H1 (cell line): Measurements from ENCODE around the gene CRTAC1. TPM values are rescaled to one million over a fixed set of nuclear protein-coding genes. Genes with fewer than 3 reads are reported as not detected.
A peak's percentile ranks its signal among the peaks of the same experiment; 100 is the strongest.

ENCODE experiments used
- CTCF ChIA-PET: fragments of 300-600 bp; sonication (Branson Sonifier 250); formaldehyde crosslinking; loops from one replicate; lab custom pipeline; 2021; ENCODE audit not compliant: partially characterized antibody; lab: Charles Lee
- POLR2A ChIA-PET: fragments of 300-600 bp; sonication (Branson Sonifier 250); formaldehyde crosslinking; loops from one replicate; lab custom pipeline; 2021; ENCODE audit warnings: inconsistent platforms; ENCODE audit not compliant: partially characterized antibody; lab: Charles Lee
- DNase-seq, 2 experiments: peaks; one replicate each; pipeline versions ENCODE4 v3.0.0 to v3.0.0-alpha.2; 2010 to 2022; ENCODE audit warnings: low spot score in 2 of 2, low read depth in 1 of 2, mixed read lengths in 1 of 2
- FAIRE-seq: peaks from 2 replicates; lab custom pipeline; 2011; peaks lifted over from hg19 to GRCh38; lab: Jason Lieb, UNC
- H2AFZ ChIP-seq: 2 replicates; pipeline ENCODE4 v1.8.1; 2012; ENCODE audit warnings: low read length, inconsistent platforms
- H2AK5ac ChIP-seq: 2 replicates; pipeline ENCODE4 v1.6.1; 2013; ENCODE audit warnings: low read depth, low read length
- H2BK120ac ChIP-seq: replicated peaks from 2 replicates; pipeline ENCODE3; 2013; ENCODE audit warnings: low read depth, low read length, inconsistent platforms
- H2BK12ac ChIP-seq: 2 replicates; pipeline ENCODE4 v1.6.1; 2013; ENCODE audit warnings: low read depth, low read length
- H2BK15ac ChIP-seq: 2 replicates; pipeline ENCODE4 v1.6.1; 2013; ENCODE audit warnings: low read length
- H2BK20ac ChIP-seq: 2 replicates; pipeline ENCODE4 v1.6.1; 2013; ENCODE audit warnings: low read length
- H2BK5ac ChIP-seq: 2 replicates; pipeline ENCODE4 v1.6.1; 2013; ENCODE audit warnings: low read depth, low read length
- H3K14ac ChIP-seq: 2 replicates; pipeline ENCODE4 v1.6.1; 2013; ENCODE audit warnings: inconsistent platforms; ENCODE audit not compliant: insufficient read length
- H3K18ac ChIP-seq: 2 replicates; pipeline ENCODE4 v1.6.1; 2013; ENCODE audit warnings: low read length; ENCODE audit errors: extremely low read depth
- H3K23ac ChIP-seq: 2 replicates; pipeline ENCODE4 v1.6.1; 2013; ENCODE audit warnings: inconsistent platforms; ENCODE audit not compliant: insufficient read length
- H3K23me2 ChIP-seq: 2 replicates; pipeline ENCODE4 v1.6.1; 2013; ENCODE audit warnings: low read depth, low read length
- H3K27ac ChIP-seq: 2 replicates; pipeline ENCODE4 v1.6.1; 2011; ENCODE audit warnings: low read depth, low read length, inconsistent platforms
- H3K27me3 ChIP-seq, 4 experiments: replicated peaks in 1 of 4; 1 replicate in 1 of 4; 2 replicates in 3 of 4; pipeline versions ENCODE4 v1.6.1 to v1.8.1; 2011 to 2013; ENCODE audit warnings: low read length in 3 of 4, mild to moderate bottlenecking in 3 of 4, inconsistent platforms in 2 of 4, mixed read lengths in 2 of 4, moderate library complexity in 1 of 4; ENCODE audit not compliant: control insufficient read depth in 3 of 4, insufficient read depth in 3 of 4; ENCODE audit errors: extremely low read depth in 1 of 4
- H3K36me3 ChIP-seq, 4 experiments: 2 replicates each; pipeline versions ENCODE4 v1.6.1 to v1.8.1; 2011 to 2013; ENCODE audit warnings: mild to moderate bottlenecking in 4 of 4, low read length in 3 of 4, moderate library complexity in 2 of 4, control low read depth in 1 of 4, inconsistent platforms in 1 of 4; ENCODE audit not compliant: insufficient read depth in 4 of 4, control insufficient read depth in 2 of 4
- H3K4ac ChIP-seq: replicated peaks from 2 replicates; pipeline ENCODE3; 2013; ENCODE audit warnings: low read length, low read depth, mixed read lengths, inconsistent platforms; ENCODE audit not compliant: insufficient read length
- H3K4me1 ChIP-seq, 4 experiments: replicated peaks in 1 of 4; 1 replicate in 1 of 4; 2 replicates in 3 of 4; pipeline versions ENCODE4 v1.6.1 to v1.8.1; 2011 to 2013; ENCODE audit warnings: low read length in 3 of 4, inconsistent platforms in 2 of 4, mixed read lengths in 1 of 4; ENCODE audit not compliant: insufficient read depth in 4 of 4, control insufficient read depth in 3 of 4
- H3K4me2 ChIP-seq, 2 experiments: 2 replicates each; pipeline versions ENCODE4 v1.6.1 to v1.8.1; 2011 to 2013; ENCODE audit warnings: low read depth in 2 of 2, low read length in 2 of 2, control low read depth in 1 of 2, inconsistent platforms in 1 of 2, mild to moderate bottlenecking in 1 of 2; ENCODE audit not compliant: insufficient read depth in 1 of 2
- H3K4me3 ChIP-seq, 4 experiments: fragments of 200-600, 300-600 bp in 1 of 4; sonication (generic), shearing (Covaris generic), sonication (Bioruptor Twin) in 1 of 4; 2 replicates each; pipeline versions ENCODE4 v1.5.1 to v1.8.1; 2011 to 2016; ENCODE audit warnings: low read length in 4 of 4, low read depth in 3 of 4, control low read depth in 2 of 4, inconsistent platforms in 2 of 4, mild to moderate bottlenecking in 2 of 4, mixed read lengths in 1 of 4, moderate library complexity in 1 of 4; ENCODE audit not compliant: insufficient read depth in 2 of 4; ENCODE audit errors: extremely low read depth in 1 of 4
- H3K56ac ChIP-seq: replicated peaks from 2 replicates; pipeline ENCODE3; 2013; ENCODE audit warnings: low read depth, mild to moderate bottlenecking, mixed read lengths, low read length, inconsistent platforms; ENCODE audit not compliant: insufficient read length
- H3K79me1 ChIP-seq: 2 replicates; pipeline ENCODE4 v1.6.1; 2013; ENCODE audit warnings: low read depth, low read length, control low read depth
- H3K79me2 ChIP-seq, 2 experiments: 2 replicates each; pipeline versions ENCODE4 v1.6.1 to v1.8.1; 2012 to 2013; ENCODE audit warnings: low read length in 2 of 2, mild to moderate bottlenecking in 2 of 2, inconsistent platforms in 1 of 2; ENCODE audit not compliant: insufficient read depth in 2 of 2, control insufficient read depth in 1 of 2
- H3K9ac ChIP-seq, 4 experiments: replicated peaks in 1 of 4; 1 replicate in 1 of 4; 2 replicates in 3 of 4; pipeline versions ENCODE4 v1.6.1 to v1.8.1; 2011 to 2013; ENCODE audit warnings: low read depth in 3 of 4, low read length in 3 of 4, control low read depth in 2 of 4, mild to moderate bottlenecking in 2 of 4, moderate library complexity in 2 of 4, inconsistent platforms in 1 of 4; ENCODE audit errors: extremely low read depth in 1 of 4
- H3K9me3 ChIP-seq, 2 experiments: 2 replicates each; pipeline versions ENCODE4 v1.6.1 to v1.8.1; 2012 to 2013; ENCODE audit warnings: mild to moderate bottlenecking in 2 of 2, moderate library complexity in 2 of 2, control low read depth in 1 of 2, inconsistent platforms in 1 of 2, low read depth in 1 of 2, low read length in 1 of 2, mixed read lengths in 1 of 2; ENCODE audit not compliant: insufficient read depth in 2 of 2
- H4K20me1 ChIP-seq, 2 experiments: replicated peaks in 1 of 2; 2 replicates each; pipeline versions ENCODE3 to v1.8.1; 2011 to 2013; ENCODE audit warnings: inconsistent platforms in 2 of 2, low read length in 2 of 2, mild to moderate bottlenecking in 1 of 2; ENCODE audit not compliant: insufficient read depth in 2 of 2, control insufficient read depth in 1 of 2
- H4K5ac ChIP-seq: 2 replicates; pipeline ENCODE4 v1.6.1; 2013; ENCODE audit warnings: low read length, low read depth, mixed read lengths, inconsistent platforms; ENCODE audit not compliant: insufficient read length
- H4K8ac ChIP-seq: 2 replicates; pipeline ENCODE4 v1.8.0; 2013; ENCODE audit warnings: mild to moderate bottlenecking, moderate library complexity, low read length, inconsistent platforms; ENCODE audit not compliant: insufficient read depth; ENCODE audit errors: extremely low read depth
- H4K91ac ChIP-seq: replicated peaks from 2 replicates; pipeline ENCODE3; 2013; ENCODE audit warnings: low read length, mixed read lengths, inconsistent platforms; ENCODE audit not compliant: insufficient read length
- GABPA ChIP-seq: IDR thresholded peaks from 2 replicates; pipeline ENCODE4 v1.6.1; 2011; ENCODE audit warnings: mild to moderate bottlenecking, low read length, moderate library complexity, borderline replicate concordance; ENCODE audit not compliant: insufficient read depth
- KDM1A ChIP-seq: fragments of 200-600, 300-600 bp; sonication (generic); IDR thresholded peaks from 2 replicates; pipeline ENCODE4 v1.7.1; 2016; ENCODE audit warnings: mild to moderate bottlenecking, low read length, borderline replicate concordance
- PHF8 ChIP-seq: fragments of 200-600 bp; sonication (generic); conservative IDR thresholded peaks from 2 replicates; pipeline ENCODE4 v1.7.1; 2012; ENCODE audit warnings: low read depth, mild to moderate bottlenecking, inconsistent platforms, low read length, moderate library complexity
- POLR2A ChIP-seq, 2 experiments: IDR thresholded peaks; 1 replicate in 1 of 2; 2 replicates in 1 of 2; pipeline ENCODE4 v1.6.1; 2011; ENCODE audit warnings: low read depth in 2 of 2, low read length in 2 of 2, mild to moderate bottlenecking in 2 of 2; ENCODE audit errors: control extremely low read depth in 1 of 2
- RAD21 ChIP-seq, 2 experiments: IDR thresholded peaks in 1 of 2; conservative IDR thresholded peaks in 1 of 2; 2 replicates each; pipeline ENCODE4 v1.6.1; 2011; ENCODE audit warnings: low read depth in 2 of 2, low read length in 2 of 2, improper control_type of control experiment in 1 of 2, inconsistent platforms in 1 of 2, mild to moderate bottlenecking in 1 of 2, moderate library complexity in 1 of 2
- TAF1 ChIP-seq: IDR thresholded peaks from 2 replicates; pipeline ENCODE4 v1.6.1; 2011; ENCODE audit warnings: mild to moderate bottlenecking, low read depth, low read length
- WGBS, 2 experiments: shearing (Covaris generic) in 1 of 2; methylation state at CpG; one replicate each; pipeline versions ENCODE4 v1.1.6 to v1.1.7; 2013 to 2015; ENCODE audit warnings: low lambda C conversion rate in 2 of 2, mixed read lengths in 2 of 2, inconsistent platforms in 1 of 2, low coverage in 1 of 2, missing lambda C conversion rate in 1 of 2; ENCODE audit not compliant: insufficient replicate concordance in 2 of 2, insufficient coverage in 1 of 2, insufficient read length in 1 of 2; ENCODE audit errors: extremely low coverage in 1 of 2, missing lambda C conversion rate in 1 of 2; 5-methylcytosine and 5-hydroxymethylcytosine counted together
- polyA plus RNA-seq, 7 experiments: library from polyadenylated mRNA; depleted of rRNA in 3 of 7; stranded (reverse) in 5 of 7; unstranded in 2 of 7; fragments of >200 nt in 5 of 7; fragments of 200-250 nt in 2 of 7; gene quantifications; 1 replicate in 5 of 7; 2 replicates in 1 of 7; 4 replicates in 1 of 7; pipeline versions ENCODE4 v1.2.1 to v1.2.3, GENCODE V29; 2011 to 2013; ENCODE audit warnings: missing spikeins in 2 of 7, mixed read lengths in 2 of 7
- total RNA-seq: library from RNA; stranded (reverse); fragmentation: NEBNext Ultra II Directional; extraction: Animal tissue kit (Norgen Biotek cat#: 25700); gene quantifications from 2 replicates; pipeline ENCODE4 v1.2.1, GENCODE V29; 2021

The CRTAC1 gene
- total and polyA plus RNA-seq, 2 of the 8 experiments (the other 6 are each of a cell fraction or from before 2014, with no cell fraction given): 0.91 to 1.2 TPM

- Histone ChIP-seq H3K23me2 (no peaks in the 10 kb centered on the region), H3K56ac (no peak overlapping the region), H3K14ac (no peak overlapping the region), H4K8ac (no peak overlapping the region), H2BK15ac (0 out of 2 replicates have a peak overlapping the region, but pooled peaks have one; percentile 46), H3K27me3 (no peaks in the 10 kb centered on the region; a peak in 2 of 7 replicates), H2BK12ac (no peak overlapping the region), H3K27ac (no peak overlapping the region), H3K9ac (no peak overlapping the region), H3K79me2 (no peaks in the 10 kb centered on the region), H3K9me3 (no peaks in the 10 kb centered on the region), H3K4me2 (no peak overlapping the region), H3K79me1 (no peaks in the 10 kb centered on the region), H2AK5ac (no peak overlapping the region), H2BK20ac (no peak overlapping the region), H3K4ac (no peak overlapping the region), H2BK5ac (no peak overlapping the region), H4K5ac (no peak overlapping the region), H3K4me3 (no peak overlapping the region), H3K36me3 (no peaks in the 10 kb centered on the region), H2BK120ac (no peak overlapping the region), H4K20me1 (no peaks in the 10 kb centered on the region), H3K18ac (no peak overlapping the region), H3K4me1 (peaks cover 0 to 5% (median 2%) of the 10 kb centered on the region in 4 experiments; a peak in 3 of 7 replicates), H4K91ac (no peak overlapping the region), H3K23ac (no peak overlapping the region), H2AFZ (no peak overlapping the region)
- WGBS, 2 experiments: 92% methylated on average over 8 of the region's 12 CpGs; no CpG with 5 or more reads in 1 of the 2 experiments
- no peak for DNase-seq
- ChIA-PET CTCF (interaction anchor here (1.1 to 9.6 kb wide), 11 partner anchors 10 to 263 kb away, joined by 3 to 87 read pairs (median 5); no protein-coding TSS in a partner anchor), POLR2A (no interaction called here)
- TF ChIP-seq PHF8 (no peak), POLR2A (IDR thresholded peaks at IDR 0.05; ENCODE audit: control extremely low read depth in 1 of 2, low read depth in 2 of 2, low read length in 2 of 2) (no peak), GABPA (no peak), TAF1 (no peak), RAD21 (IDR thresholded peaks at IDR 0.05 in 1 of 2, conservative IDR thresholded peaks at IDR 0.05 in 1 of 2; ENCODE audit: low read depth in 2 of 2, low read length in 2 of 2) (no peak), KDM1A (no peak)
- no peak for FAIRE-seq
Measured at GRCh38 chr10:97907830-97908229, 122.6 kb downstream of the CRTAC1 start.
